ENCODE results near the gene ASB2. TPM values are rescaled to one million over a fixed set of nuclear protein-coding genes. Genes with fewer than 3 reads are reported as not detected.

ASB2 gene
- total and polyA plus RNA-seq, 2 of the 13 experiments (the other 11 are each of a cell fraction or from before 2014, with no cell fraction given): 0.82 to 4.1 TPM

DNA sequence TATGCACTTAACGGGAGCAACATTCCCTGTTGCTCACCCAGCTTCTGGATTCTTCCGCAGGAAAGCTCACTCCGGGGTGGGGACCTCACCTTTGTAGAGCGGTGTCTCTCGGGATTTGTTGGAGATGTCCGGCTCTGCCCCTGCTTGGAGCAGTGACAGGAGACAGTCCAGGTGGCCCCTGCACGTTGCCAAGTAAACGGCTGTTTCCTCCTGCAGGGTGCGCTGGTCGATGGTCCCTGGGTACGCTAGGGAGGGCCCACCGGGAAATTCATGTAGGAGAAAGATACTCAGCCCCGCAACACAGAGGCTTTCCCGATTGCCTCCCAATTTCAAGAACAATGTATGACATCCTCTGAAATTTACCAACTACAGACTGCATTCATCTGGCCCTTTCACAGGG lies 23.1 kb downstream of the ASB2 start (continued):
- TF ChIP-seq E2F2 (CRISPR knock-in tag; IDR thresholded peaks at IDR 0.05; ENCODE audit: borderline replicate concordance) (no peak), CBX1 (IDR thresholded peaks at IDR 0.05; ENCODE audit: low read depth) (no peak), ZNF800 (CRISPR knock-in tag; IDR thresholded peaks at IDR 0.05) (0 out of 2 replicates have a peak, but pooled peaks have one; percentile 54), HNRNPUL1 (IDR thresholded peaks at IDR 0.05; ENCODE audit: low read depth, low read length) (no peak), KDM5B (CRISPR knock-in tag; IDR thresholded peaks at IDR 0.05; ENCODE audit: borderline replicate concordance) (peak; percentile 39; the same call in 1 of the 2 replicates), NONO (IDR thresholded peaks at IDR 0.05) (no peak), NONO (CRISPR knock-in tag; conservative IDR thresholded peaks at IDR 0.05) (0 out of 2 replicates have a peak, but pooled peaks have one; percentile 27), ZBTB33 (CRISPR knock-in tag; IDR thresholded peaks at IDR 0.05) (0 out of 2 replicates have a peak, but pooled peaks have one; percentile 10), STAG1 (CRISPR knock-in tag; IDR thresholded peaks at IDR 0.05) (peak; percentile 65), ZFP36L1 (CRISPR knock-in tag; IDR thresholded peaks at IDR 0.05) (no peak), FOXP4 (CRISPR knock-in tag; IDR thresholded peaks at IDR 0.05) (no peak), ZNF230 (CRISPR knock-in tag; IDR thresholded peaks at IDR 0.05) (no peak), ZNF30 (CRISPR knock-in tag; IDR thresholded peaks at IDR 0.05) (no peak)
- TF ChIP-seq, protein P1, sequence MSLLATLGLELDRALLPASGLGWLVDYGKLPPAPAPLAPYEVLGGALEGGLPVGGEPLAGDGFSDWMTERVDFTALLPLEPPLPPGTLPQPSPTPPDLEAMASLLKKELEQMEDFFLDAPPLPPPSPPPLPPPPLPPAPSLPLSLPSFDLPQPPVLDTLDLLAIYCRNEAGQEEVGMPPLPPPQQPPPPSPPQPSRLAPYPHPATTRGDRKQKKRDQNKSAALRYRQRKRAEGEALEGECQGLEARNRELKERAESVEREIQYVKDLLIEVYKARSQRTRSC (CRISPR knock-in tag; IDR thresholded peaks at IDR 0.05; ENCODE audit: low read depth): no peak
- TF ChIP-seq, protein P2, sequence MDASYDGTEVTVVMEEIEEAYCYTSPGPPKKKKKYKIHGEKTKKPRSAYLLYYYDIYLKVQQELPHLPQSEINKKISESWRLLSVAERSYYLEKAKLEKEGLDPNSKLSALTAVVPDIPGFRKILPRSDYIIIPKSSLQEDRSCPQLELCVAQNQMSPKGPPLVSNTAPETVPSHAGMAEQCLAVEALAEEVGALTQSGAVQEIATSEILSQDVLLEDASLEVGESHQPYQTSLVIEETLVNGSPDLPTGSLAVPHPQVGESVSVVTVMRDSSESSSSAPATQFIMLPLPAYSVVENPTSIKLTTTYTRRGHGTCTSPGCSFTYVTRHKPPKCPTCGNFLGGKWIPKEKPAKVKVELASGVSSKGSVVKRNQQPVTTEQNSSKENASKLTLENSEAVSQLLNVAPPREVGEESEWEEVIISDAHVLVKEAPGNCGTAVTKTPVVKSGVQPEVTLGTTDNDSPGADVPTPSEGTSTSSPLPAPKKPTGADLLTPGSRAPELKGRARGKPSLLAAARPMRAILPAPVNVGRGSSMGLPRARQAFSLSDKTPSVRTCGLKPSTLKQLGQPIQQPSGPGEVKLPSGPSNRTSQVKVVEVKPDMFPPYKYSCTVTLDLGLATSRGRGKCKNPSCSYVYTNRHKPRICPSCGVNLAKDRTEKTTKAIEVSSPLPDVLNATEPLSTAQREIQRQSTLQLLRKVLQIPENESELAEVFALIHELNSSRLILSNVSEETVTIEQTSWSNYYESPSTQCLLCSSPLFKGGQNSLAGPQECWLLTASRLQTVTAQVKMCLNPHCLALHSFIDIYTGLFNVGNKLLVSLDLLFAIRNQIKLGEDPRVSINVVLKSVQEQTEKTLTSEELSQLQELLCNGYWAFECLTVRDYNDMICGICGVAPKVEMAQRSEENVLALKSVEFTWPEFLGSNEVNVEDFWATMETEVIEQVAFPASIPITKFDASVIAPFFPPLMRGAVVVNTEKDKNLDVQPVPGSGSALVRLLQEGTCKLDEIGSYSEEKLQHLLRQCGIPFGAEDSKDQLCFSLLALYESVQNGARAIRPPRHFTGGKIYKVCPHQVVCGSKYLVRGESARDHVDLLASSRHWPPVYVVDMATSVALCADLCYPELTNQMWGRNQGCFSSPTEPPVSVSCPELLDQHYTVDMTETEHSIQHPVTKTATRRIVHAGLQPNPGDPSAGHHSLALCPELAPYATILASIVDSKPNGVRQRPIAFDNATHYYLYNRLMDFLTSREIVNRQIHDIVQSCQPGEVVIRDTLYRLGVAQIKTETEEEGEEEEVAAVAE (CRISPR knock-in tag; IDR thresholded peaks at IDR 0.05; ENCODE audit: borderline replicate concordance): no peak
- TF ChIP-seq, protein P3, sequence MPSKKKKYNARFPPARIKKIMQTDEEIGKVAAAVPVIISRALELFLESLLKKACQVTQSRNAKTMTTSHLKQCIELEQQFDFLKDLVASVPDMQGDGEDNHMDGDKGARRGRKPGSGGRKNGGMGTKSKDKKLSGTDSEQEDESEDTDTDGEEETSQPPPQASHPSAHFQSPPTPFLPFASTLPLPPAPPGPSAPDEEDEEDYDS (CRISPR knock-in tag; IDR thresholded peaks at IDR 0.05): no peak
